Stimulated activated CD8-positive, alpha-beta memory T cell treated with anti-CD3 and anti-CD28 coated beads, Interleukin-15, amount 100 ng/mL, for 48 hours (primary cell): ENCODE measurements around the gene CREBL2.
"Not testable (repeated sequence)": the region's sequence is repeated elsewhere in the genome, so short reads cannot be mapped to it uniquely, and the experiment has no call there.

Experiments used
- DNase-seq, 2 donors: peaks; one replicate each; pipeline ENCODE4 v3.0.0-alpha.2; 2020; ENCODE audit warnings: low read depth in 2 of 2

Gene CREBL2

GRCh38 chr12:12596598-12596997 is 15.1 kb upstream of the CREBL2 start:
- DNase-seq, result not testable (repeated sequence)

DNA sequence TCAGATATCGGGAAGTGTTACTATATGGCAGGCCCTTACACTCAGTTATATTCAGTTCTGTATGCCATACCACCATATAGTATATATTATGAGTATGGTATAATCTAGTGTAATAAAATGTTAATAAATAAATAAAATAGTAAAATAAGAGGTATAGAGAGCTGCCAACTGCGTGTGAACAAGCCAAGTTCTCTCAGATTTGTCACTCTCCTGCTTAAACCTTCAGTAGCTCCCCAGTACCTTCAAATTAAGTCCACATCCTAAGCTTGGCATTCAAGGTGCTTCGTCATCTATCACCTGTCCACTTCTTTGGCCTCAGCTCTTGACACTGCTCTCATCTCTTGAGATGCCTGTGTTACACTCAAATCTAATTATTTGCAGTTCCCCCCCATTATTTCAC is 12.8 kb upstream of the CREBL2 start:
- DNase-seq, result no peak

DNA sequence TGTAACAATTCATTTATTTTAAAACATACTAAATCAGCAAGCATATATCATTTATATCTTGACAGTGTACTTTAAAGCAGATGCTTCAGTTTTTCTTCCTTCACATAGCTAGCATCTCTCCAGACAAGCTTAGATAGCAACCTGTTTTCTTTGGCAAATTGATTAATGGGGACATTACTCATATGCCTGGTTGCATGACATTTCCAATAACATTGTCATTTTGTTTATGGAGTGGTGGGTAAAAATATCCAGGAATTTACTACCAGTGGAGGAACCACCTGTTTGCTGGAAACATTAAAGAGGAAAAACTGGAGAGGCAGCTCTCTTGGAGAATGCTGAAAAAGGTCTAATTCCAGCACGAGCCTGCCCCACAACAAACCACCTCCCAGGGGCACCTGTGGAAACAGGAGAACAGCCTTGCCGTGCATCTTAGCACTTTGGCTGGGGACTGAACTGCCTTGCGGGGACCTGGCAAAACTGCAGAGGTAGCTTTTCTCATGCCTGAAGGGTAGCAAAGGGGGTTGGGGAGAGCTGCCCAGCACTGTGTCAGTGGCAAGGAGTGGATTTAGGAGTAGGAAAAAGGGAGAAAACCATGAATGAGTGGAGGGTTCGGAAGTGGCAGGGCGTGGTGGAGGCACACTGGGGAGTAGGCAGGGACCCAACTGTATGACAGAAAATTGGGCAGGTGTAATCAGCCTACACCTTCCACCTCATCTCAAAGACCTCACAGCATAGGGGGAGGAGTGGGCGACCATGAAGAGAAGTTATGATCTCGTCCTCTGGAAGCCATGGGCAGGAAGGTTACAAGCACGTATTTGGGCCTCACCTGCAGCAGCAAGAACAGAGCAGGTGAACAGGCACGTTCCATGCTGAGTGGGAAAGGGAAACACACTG is 11.7 kb upstream of the CREBL2 start:
- DNase-seq, result no peak

- no peak for DNase-seq
Observed at GRCh38 chr12:12600659-12601058, 11.0 kb upstream of the CREBL2 start.

DNA sequence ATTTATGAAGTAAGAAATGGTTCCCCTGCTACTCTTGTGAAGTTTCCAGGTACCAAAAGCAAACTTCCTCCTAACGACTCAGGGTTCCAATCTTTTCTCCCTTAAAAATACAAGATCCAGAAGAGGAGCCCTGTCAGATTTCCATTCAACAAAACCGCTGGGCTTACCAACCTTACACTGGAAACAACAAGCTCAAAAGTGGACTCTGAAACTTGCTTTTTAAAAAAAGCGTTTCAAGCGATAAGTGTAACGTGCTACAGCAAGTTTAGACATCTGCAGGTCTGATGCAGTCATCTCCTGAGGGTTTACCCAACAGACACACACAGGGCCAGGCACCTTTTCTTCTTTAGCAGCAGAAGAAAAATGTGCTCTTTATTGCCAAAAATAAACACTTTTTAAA is 6.9 kb upstream of the CREBL2 start:
- no peak for DNase-seq

DNA sequence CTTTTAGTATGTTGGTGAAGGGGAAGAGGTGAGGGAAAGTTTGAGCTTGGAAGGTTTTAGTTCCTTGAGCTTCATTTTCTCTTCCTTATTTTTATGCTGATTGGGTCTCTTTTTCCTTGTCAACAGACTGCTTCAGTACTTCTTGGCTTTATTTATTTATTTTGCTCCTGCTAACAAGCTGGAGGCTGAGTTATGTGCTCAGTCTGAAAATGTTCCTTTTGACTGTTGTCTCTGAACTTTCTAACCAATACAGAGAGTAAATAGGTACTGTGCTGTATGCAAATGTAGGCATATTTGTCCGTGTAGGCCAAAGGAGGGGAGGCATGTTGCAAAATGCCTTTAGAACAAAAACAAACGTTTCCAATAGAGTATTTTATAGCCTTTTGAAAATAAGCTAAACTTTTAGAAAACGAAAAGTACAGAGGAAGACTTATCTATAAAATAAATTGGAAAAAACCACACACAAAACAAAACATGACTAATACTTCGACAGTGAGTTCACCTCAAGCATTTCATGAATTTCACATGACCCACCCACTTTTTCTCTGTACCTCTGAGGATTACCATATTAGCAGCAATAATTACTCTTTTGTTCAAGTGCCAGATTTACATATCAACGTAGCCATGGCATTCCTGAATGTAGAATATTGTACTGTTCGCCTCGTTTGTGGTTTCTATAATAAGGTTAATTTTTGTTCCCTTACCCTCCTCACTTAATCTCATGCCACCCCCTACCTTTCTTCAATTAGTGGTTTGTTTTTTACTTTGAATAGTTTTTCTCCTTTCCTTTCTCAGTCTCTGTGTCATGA is 4.7 kb upstream of the CREBL2 start:
- no peak for DNase-seq

DNA sequence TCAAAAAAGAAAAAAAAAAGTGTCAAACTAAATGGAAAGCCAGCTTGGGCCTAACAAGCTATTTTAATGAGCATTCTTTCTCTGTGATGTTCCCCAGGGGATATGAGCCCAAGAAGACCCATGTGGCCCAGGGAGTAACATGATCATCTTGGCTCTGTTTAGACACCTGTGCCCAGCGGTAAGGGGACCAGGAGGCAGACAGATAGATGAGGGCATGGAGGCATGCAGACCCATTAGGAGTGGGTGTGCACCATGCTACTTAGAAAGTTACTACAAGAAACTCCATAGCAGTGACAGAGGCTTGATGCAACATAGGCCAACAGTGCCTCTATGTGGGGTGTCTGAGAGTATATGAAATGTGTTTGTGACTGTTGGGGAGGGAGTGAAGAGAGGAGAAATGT is 3.1 kb upstream of the CREBL2 start:
- no peak for DNase-seq

DNA sequence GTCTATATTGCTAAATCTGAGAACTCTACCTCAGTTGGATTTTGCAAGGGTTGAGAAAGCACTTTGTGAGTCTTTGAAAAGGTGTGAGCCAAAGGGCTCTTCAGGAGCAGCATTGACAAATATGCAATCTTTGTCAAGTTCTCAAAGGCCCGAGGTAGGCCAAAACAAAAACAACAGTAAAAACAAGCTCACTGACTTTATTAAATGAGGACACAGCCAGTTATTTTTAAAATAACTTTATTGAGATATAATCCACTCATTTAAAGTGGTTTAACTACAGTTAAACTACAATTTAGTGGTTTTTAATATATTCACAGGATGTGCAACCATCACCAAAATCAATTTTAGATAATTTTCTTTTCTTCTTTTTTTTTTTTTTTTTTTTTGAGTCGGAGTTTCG is 2.0 kb upstream of the CREBL2 start:
- DNase-seq, result no peak

GRCh38 chr12:12610711-12611110 is 965 bp upstream of the CREBL2 start:
- DNase-seq, result no peak

DNA sequence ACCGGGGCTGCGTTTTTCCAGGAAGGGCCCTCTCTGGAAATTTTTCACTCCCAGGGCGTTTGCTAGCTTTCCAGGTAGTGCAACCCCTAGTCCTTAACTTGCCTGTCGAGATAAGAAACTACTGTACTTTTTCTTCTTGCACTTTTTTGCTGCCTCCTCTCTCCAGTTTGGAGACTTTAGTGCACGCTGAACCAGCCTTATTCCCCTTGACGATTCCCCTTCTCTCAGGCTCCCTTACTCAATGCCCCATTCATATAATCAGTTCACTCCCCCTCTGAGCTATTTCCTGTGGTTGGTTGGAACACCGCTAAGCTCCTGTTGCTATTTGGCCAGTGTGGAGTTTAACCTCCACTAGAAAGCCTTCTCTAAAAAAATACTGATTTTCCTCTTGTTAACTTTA is 682 bp downstream of the CREBL2 start:
- DNase-seq, result no peak

- no peak for DNase-seq
Observed at GRCh38 chr12:12613344-12613743, 1.7 kb downstream of the CREBL2 start.

DNA sequence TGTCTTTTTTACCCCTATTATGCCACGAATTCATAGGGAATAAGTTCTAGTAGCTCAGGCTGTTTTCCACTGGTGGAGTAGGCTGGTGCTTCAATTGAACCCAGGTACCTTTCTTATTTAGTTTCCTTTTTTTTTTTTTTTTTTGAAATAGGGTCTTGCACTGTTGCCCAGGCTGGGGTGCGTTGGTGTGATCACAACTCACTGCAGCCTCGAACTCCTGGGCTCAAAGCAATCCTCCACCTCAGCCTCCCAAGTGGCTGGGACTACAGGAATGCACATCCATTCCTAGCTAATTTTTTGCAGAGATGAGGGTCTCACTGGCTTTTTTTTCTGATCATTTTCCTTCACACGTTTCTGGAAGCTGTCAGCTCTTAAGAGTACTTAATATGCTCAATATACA is 2.7 kb downstream of the CREBL2 start:
- DNase-seq, result no peak

DNA sequence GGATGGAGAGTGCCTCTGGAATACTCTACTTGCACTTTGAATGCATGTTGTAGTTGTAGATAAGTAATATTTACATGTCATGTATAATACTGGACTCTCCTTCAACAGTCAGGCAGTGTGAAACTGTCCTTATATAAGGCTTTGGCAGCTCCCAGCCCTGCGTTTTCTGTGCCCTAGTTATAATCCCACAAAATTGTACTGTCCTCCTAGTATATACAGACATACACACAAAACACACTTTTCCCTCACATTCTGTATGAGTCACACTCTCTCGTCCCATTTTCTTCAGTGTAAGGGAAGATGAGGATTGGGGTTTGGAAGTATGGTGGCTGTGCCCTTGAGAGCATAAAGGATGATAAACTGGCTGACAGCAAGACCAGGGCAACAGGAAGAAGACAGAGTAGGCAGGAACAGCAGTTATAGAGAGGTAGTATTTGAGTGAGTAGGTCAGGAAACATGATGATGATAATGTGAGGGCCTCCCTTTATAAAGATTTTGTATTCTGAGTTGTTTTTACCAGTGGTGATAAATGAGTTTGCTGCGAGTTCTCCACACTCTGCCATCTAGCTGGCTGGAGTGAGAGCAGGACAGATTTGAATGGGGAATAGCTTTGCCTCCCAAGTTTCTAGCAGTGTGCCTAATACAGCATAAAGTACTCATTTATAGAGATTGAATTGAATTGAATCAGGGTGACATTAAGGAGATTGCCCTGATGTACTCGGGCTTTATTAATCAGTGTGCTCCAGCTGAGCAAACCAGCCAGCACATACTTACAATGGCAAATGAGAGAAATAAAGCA is 5.0 kb downstream of the CREBL2 start:
- no peak for DNase-seq

- not testable (repeated sequence) for DNase-seq
Observed at GRCh38 chr12:12618064-12618463, 6.4 kb downstream of the CREBL2 start.

GRCh38 chr12:12620730-12621315 is 9.1 kb downstream of the CREBL2 start:
- no peak for DNase-seq

- no peak for DNase-seq
Observed at GRCh38 chr12:12622418-12622817, 10.7 kb downstream of the CREBL2 start.

- DNase-seq, result no peak
Observed at GRCh38 chr12:12624498-12624992, 12.9 kb downstream of the CREBL2 start.

DNA sequence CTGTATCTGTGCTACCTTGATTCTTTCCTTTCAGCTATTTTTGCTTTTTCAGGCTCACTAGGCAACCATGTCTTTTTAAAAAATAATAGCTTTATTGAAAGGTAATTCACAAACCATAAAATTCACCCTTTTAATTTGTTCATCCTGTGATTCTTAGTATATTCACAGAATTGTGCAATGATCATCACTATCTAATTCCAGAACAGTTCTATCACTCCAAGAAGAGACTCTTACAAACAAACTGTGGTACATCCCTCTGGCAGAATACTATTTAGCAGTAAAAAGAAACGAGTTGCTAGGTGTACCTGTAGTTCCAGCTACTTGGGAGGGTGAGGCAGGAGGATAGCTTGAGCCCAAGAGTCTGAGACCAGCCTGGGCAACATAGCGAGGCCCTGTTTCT is 14.8 kb downstream of the CREBL2 start:
- no peak for DNase-seq

DNA sequence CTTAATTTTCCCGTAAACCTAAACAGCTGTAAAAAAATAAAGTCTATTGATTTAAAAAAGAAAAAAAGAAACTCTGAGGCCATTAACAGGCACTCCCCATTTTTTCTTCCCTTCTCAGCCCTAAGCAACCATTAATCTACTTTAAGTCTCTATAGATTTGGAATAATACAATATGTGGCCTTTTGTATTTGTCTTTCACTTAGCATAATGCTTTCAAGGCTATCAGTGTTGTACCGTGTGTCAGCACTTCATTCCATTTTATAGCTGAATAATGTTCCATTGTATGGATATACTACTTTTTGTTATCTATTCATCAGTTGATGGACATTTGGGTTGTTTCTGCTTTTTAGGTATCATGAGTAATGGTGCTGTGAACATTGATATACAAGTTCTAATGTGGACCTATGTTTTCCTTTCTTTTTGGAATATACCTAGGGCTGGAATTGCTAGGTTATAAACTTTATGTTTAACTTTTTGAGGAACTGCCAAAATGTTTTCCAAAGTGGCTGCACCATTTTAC is 15.7 kb downstream of the CREBL2 start:
- DNase-seq, result no peak

DNA sequence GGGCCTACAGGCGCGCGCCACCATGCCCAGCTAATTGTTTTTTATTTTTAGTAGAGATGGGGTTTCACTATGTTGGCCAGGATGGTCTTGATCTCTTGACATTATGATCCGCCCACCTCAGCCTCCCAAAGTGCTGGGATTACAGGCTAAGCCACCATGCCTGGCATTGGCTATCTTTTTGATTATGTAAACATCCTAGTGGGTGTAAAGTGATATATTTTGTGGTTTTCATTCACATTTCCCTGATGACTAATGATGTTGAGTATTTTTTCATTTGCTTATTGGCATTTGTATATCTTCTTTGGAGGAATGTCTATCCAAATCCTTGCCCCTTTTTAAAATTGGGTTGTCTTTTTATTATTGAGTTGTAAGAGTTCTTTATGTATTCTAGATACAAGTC is 16.3 kb downstream of the CREBL2 start:
- DNase-seq, result no peak

GRCh38 chr12:12630850-12631249 is 19.2 kb downstream of the CREBL2 start:
- no peak for DNase-seq
